Brain microvascular endothelial cell (primary cell): Measurements from ENCODE around the gene TRIM10.
"Not testable (repeated sequence)": the region's sequence is repeated elsewhere in the genome, so short reads cannot be mapped to it uniquely, and the experiment has no call there.

Experiments used
- DNase-seq: peaks from one replicate; pipeline ENCODE4 v3.0.0-alpha.2; 2020
- H3K27ac ChIP-seq: fragments of 250-450 bp; sonication (Bioruptor Pico); 2 replicates; pipeline ENCODE4 v1.5.1; 2020; ENCODE audit warnings: mild to moderate bottlenecking, moderate library complexity
- H3K27me3 ChIP-seq: fragments of 250-450 bp; sonication (Bioruptor Pico); replicated peaks from 2 replicates; pipeline ENCODE4 v1.5.1; 2020; ENCODE audit warnings: mild to moderate bottlenecking
- H3K36me3 ChIP-seq: fragments of 250-450 bp; sonication (Bioruptor Pico); replicated peaks from 2 replicates; pipeline ENCODE4 v1.5.1; 2020; ENCODE audit warnings: mild to moderate bottlenecking
- H3K4me3 ChIP-seq: 2 replicates; pipeline ENCODE4 v1.5.1; 2011; ENCODE audit warnings: low read depth, mild to moderate bottlenecking, control low read depth, low read length, moderate library complexity
- in situ Hi-C: cut with HindIII; loops from 2 replicates; pipeline ENCODE4 v1.10.0; 2017; ENCODE audit warnings: low sequenced_read_pairs, low pct_ligation_motif_present
- TF ChIP-seq, protein P1 (sequence below): IDR thresholded peaks from 2 replicates; pipeline ENCODE4 v1.5.1; 2011; ENCODE audit warnings: low read depth, mild to moderate bottlenecking, moderate library complexity, low read length, control low read depth, inconsistent platforms; ENCODE audit errors: missing control alignments

Gene TRIM10

DNA sequence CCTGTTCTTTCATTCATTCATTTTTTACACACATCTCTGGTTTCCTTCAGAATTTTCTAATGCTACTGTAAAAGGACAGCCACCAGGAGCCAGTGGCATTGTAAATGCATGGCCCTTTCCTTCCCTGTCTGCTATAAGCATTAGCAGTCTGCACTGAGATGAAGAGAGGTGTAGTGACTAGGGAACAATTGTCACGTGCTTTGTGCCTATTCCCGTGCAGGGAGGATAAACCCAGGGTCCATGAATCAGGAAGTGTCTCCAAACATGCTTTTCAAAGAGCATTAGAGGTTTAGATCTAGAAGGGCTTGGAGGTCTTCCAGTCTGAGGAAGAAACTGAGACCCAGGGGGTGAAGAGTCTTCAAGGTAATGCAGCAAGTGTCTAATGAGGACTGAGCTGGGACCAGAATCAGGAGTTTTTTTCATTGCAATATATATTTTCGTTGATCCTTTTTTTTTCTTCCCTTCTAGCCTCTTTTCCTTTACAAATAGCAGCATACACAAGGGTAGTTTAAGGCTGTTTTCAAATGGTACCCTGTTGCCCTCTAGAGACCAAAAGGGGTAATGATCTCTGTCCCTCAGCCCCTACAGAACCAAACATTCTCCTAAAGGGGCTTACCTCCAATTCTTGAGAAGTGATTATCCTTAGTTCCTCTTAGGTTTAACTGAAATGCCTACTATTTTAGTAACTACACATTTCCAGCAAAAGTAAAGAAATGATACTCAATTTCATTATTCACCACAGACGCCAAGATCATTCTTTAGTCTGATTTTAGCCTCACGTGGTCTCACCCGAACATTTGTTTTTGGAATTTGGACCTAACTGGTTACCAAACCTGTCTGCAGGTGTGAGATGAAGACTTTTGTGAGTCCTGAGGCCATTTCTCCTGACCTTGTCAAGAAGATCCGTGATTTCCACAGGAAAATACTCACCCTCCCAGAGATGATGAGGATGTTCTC, 8.9 kb upstream of the TRIM10 start:
- Histone ChIP-seq H3K27ac (no peak overlapping the region), H3K27me3 (peaks cover 57% of the 10 kb centered on the region), H3K36me3 (no peaks in the 10 kb centered on the region), H3K4me3 (no peak overlapping the region)
- in situ Hi-C loops, result no loop called here
- TF ChIP-seq, protein P1, sequence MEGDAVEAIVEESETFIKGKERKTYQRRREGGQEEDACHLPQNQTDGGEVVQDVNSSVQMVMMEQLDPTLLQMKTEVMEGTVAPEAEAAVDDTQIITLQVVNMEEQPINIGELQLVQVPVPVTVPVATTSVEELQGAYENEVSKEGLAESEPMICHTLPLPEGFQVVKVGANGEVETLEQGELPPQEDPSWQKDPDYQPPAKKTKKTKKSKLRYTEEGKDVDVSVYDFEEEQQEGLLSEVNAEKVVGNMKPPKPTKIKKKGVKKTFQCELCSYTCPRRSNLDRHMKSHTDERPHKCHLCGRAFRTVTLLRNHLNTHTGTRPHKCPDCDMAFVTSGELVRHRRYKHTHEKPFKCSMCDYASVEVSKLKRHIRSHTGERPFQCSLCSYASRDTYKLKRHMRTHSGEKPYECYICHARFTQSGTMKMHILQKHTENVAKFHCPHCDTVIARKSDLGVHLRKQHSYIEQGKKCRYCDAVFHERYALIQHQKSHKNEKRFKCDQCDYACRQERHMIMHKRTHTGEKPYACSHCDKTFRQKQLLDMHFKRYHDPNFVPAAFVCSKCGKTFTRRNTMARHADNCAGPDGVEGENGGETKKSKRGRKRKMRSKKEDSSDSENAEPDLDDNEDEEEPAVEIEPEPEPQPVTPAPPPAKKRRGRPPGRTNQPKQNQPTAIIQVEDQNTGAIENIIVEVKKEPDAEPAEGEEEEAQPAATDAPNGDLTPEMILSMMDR, result peak; percentile 75
- peak; percentile 47 for DNase-seq

DNA sequence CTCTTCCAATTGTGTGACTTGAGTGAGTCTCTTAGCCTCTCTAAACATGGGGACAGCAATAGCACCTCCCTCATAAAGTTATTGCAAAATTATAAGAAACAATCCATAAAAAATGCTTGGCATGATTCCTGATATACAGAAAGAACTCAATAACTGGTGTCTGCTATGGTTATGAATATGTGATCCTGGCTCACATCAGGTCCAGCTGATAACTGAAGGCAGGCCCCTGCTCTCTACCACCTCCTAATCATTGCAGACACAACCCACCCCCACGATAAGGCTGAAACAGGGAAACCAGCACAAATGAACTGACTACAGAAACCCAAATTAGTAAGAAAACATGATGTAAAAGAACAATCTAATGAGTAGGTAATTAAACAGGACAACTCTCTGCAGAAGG, 7.7 kb upstream of the TRIM10 start:
- Histone ChIP-seq H3K27me3 (peaks cover 53% of the 10 kb centered on the region), H3K36me3 (no peaks in the 10 kb centered on the region), H3K27ac (no peak overlapping the region), H3K4me3 (no peak overlapping the region)
- TF ChIP-seq, protein P1, result no peak
- DNase-seq, result no peak
- in situ Hi-C loops, result no loop called here

DNA sequence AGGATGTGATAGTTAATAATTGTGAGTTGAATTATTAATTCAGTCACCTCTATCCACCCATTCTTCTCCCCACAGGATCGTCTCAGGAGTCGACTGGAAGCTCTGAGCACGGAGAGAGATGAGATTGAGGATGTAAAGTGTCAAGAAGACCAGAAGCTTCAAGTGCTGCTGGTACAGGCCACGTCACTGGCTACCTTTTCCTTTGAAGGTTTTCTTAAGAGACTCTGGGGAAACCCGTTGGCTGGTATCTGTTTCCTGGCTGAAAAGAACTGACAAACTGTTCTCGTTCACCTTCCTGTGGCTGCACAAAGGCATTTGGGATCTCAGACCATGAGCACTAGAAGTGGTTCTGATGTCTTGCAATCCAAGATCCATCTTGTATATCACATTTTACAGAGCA, 6.1 kb upstream of the TRIM10 start:
- in situ Hi-C loops, result no loop called here
- TF ChIP-seq, protein P1, result no peak
- Histone ChIP-seq H3K27ac (no peak overlapping the region), H3K4me3 (no peak overlapping the region), H3K36me3 (no peaks in the 10 kb centered on the region), H3K27me3 (peaks cover 41% of the 10 kb centered on the region)
- DNase-seq, result no peak

DNA sequence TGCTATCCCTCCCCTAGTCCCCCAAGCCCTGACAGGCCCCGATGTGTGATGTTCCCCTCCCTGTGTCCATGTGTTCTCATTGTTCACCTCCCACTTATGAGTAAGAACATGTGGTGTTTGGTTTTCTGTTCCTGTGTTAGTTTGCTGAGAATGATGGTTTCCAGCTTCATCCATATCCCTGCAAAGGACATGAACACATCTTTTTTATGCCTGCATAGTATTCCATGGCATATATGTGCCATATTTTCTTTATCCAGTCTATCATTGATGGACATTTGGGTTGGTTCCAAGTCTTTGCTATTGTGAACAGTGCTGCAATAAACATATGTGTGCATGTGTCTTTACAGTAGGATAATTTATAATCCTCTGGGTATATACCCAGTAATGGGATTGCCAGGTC, 4.2 kb upstream of the TRIM10 start:
- H3K27ac ChIP-seq, in situ Hi-C loops, H3K4me3 ChIP-seq, H3K36me3 ChIP-seq, DNase-seq: not testable (repeated sequence)
- peaks cover 23% of the 10 kb centered on the region for H3K27me3 ChIP-seq

DNA sequence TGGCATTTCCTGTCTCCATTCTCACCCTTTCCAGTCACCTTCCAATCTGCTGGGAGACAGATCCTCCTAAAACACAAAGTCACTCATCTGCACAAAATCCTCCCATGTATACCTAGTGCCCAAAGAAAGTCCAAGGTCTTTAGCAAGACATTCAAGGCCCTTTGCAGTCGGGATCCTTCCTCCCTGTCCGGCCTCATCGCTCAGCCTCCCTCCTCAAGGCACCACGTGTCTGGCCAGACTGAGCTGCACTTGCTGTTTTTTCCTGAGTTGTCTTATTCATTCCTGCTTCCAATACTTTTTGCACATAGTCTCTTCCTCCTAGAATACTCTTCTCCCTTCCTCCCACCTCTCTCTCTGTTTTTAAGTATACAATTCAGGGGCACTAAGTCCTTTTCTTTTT, 3.7 kb upstream of the TRIM10 start:
- in situ Hi-C loops, result no loop called here
- H3K4me3 ChIP-seq, result no peak overlapping the region
- no peak for DNase-seq
- H3K36me3 ChIP-seq, result no peaks in the 10 kb centered on the region
- H3K27ac ChIP-seq, result no peak overlapping the region
- peaks cover 20% of the 10 kb centered on the region for H3K27me3 ChIP-seq
- TF ChIP-seq, protein P1, result no peak

DNA sequence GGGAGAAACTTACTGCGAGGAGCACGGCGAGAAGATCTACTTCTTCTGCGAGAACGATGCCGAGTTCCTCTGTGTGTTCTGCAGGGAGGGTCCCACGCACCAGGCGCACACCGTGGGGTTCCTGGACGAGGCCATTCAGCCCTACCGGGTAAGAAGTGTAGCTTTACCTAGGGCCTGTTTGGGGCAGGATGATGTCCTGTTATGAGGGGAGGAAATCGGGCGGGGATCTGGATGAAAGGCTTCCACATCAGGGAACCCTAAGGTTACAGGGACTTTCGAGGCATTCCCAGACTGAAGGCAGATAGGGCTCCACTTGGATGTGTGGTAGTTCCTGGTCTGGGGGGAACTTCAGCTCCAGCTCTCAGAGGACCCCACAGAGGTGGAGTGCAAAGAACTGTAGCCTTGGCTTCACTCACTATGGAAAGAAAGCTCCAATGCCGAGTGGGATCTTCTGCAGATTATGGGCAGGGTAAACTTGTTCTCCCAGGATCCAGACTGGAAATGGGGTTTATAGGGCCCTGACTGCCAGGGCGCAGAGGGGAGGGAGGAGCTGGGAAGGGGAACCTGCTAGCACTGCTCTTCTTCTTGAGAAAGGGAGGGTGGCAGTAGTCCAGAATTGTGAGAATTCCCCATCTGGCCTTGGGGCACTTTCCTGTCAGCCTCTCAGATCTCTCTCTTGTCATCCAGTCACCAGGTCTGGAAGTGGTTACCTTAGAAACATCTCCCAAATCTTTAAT, 3.1 kb upstream of the TRIM10 start:
- no peak overlapping the region for H3K4me3 ChIP-seq
- peaks cover 19% of the 10 kb centered on the region for H3K27me3 ChIP-seq
- TF ChIP-seq, protein P1, result no peak
- in situ Hi-C loops, result no loop called here
- no peaks in the 10 kb centered on the region for H3K36me3 ChIP-seq
- no peak for DNase-seq
- H3K27ac ChIP-seq, result no peak overlapping the region
